Activated CD4-positive, alpha-beta T cell treated with anti-CD3 and anti-CD28 coated beads, Interleukin-2, amount 10 ng/mL, durations not matched to agents 7 days and 5 days (primary cell): ENCODE results near the gene DUSP5. TPM values are rescaled to one million over a fixed set of nuclear protein-coding genes. Genes with fewer than 3 reads are reported as not detected.
"Not testable (repeated sequence)": the region's sequence is repeated elsewhere in the genome, so short reads cannot be mapped to it uniquely, and the experiment has no call there.

ENCODE experiments used
- CTCF ChIA-PET: fragments of 350-600 bp; sonication (Branson Sonifier 250); formaldehyde crosslinking; loops from one replicate; lab custom pipeline; 2021; ENCODE audit warnings: antibody characterized with exemption; lab: Charles Lee
- POLR2A ChIA-PET: fragments of 350-600 bp; sonication (Branson Sonifier 250); formaldehyde crosslinking; loops from one replicate; lab custom pipeline; 2021; ENCODE audit warnings: antibody characterized with exemption; lab: Charles Lee
- DNase-seq: peaks from one replicate; pipeline ENCODE4 v3.0.0-alpha.2; 2020
- H3K27ac Mint-ChIP-seq: one replicate; pipeline ENCODE4 v1.8.0; 2021; ENCODE audit warnings: mild to moderate bottlenecking, moderate library complexity, mixed read lengths
- H3K27me3 Mint-ChIP-seq: one replicate; pipeline ENCODE4 v1.8.0; 2021; ENCODE audit warnings: mixed read lengths
- H3K36me3 Mint-ChIP-seq: one replicate; pipeline ENCODE4 v1.8.0; 2021; ENCODE audit warnings: low read depth, mixed read lengths
- H3K4me1 Mint-ChIP-seq: one replicate; pipeline ENCODE4 v1.8.0; 2021; ENCODE audit warnings: mixed read lengths
- H3K4me3 Mint-ChIP-seq: one replicate; pipeline ENCODE4 v1.8.0; 2021; ENCODE audit warnings: mild to moderate bottlenecking, moderate library complexity, mixed read lengths
- H3K9me3 Mint-ChIP-seq: one replicate; pipeline ENCODE4 v1.8.0; 2021; ENCODE audit warnings: mixed read lengths
- total RNA-seq, 2 experiments: library from RNA; stranded (reverse); gene quantifications; one replicate each; pipeline ENCODE4 v1.2.3, GENCODE V29; 2021

The DUSP5 gene
- total RNA-seq, 2 experiments from 2014 or later: 24.8 to 25.9 TPM

DNA sequence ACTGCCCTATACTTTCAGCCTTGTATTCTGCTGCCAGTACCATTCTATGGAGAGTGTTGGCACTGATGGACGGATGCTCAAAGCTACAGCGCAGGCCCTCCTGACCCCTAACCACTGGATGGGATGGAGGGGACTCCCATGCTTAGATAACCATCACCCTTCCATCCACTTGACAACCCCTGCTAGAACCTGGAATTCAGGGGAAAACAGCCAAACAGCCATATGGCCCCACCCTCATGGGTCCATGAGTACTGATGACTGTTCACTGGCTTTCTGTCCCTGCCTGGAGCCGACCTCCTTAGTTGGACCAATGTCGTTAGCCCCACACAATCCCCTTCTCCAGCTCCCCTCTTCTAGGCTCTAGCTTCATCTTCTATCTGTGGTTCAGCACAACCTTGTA is 16.2 kb downstream of the DUSP5 start:
- POLR2A ChIA-PET: no interaction called here
- H3K27ac Mint-ChIP-seq: no peak overlapping the region
- H3K9me3 Mint-ChIP-seq: no peaks in the 10 kb centered on the region
- H3K4me1 Mint-ChIP-seq: peaks cover 11% of the 10 kb centered on the region
- H3K36me3 Mint-ChIP-seq: peaks cover 51% of the 10 kb centered on the region
- CTCF ChIA-PET: interaction anchor here (0.9 to 3.1 kb wide), 5 partner anchors 9 to 33 kb away, joined by 3 to 11 read pairs (median 3); no protein-coding TSS in a partner anchor
- DNase-seq: no peak
- no peak overlapping the region for H3K4me3 Mint-ChIP-seq
- no peaks in the 10 kb centered on the region for H3K27me3 Mint-ChIP-seq

GRCh38 chr10:110514848-110515247 is 17.1 kb downstream of the DUSP5 start:
- Mint-ChIP-seq H3K27me3 (no peaks in the 10 kb centered on the region), H3K9me3 (no peaks in the 10 kb centered on the region), H3K27ac (no peak overlapping the region), H3K4me3 (no peak overlapping the region), H3K36me3 (peaks cover 42% of the 10 kb centered on the region), H3K4me1 (peaks cover 10% of the 10 kb centered on the region)
- no peak for DNase-seq
- ChIA-PET CTCF (interaction anchor here (0.6 to 3.1 kb wide), 5 partner anchors 8 to 67 kb away, joined by 3 to 11 read pairs (median 3); no protein-coding TSS in a partner anchor), POLR2A (no interaction called here)

GRCh38 chr10:110516815-110517492 is 19.2 kb downstream of the DUSP5 start:
- H3K27ac Mint-ChIP-seq: no peak overlapping the region
- H3K27me3 Mint-ChIP-seq: peaks cover 2% of the 10 kb centered on the region
- CTCF ChIA-PET: interaction anchor here (0.7 kb wide), 1 partner anchor 25 kb away, joined by 3 read pairs; no protein-coding TSS in a partner anchor
- H3K36me3 Mint-ChIP-seq: peaks cover 21% of the 10 kb centered on the region
- H3K4me3 Mint-ChIP-seq: no peak overlapping the region
- H3K9me3 Mint-ChIP-seq: no peaks in the 10 kb centered on the region
- no peak for DNase-seq
- POLR2A ChIA-PET: no interaction called here
- H3K4me1 Mint-ChIP-seq: peaks cover 8% of the 10 kb centered on the region

GRCh38 chr10:110522365-110522988 is 24.8 kb downstream of the DUSP5 start:
- ChIA-PET CTCF (interaction anchor here (0.7 to 1.7 kb wide), 4 partner anchors 9 to 24 kb away, joined by 3 to 5 read pairs (median 3); no protein-coding TSS in a partner anchor), POLR2A (no interaction called here)
- no peaks in the 10 kb centered on the region for H3K9me3 Mint-ChIP-seq
- H3K36me3 Mint-ChIP-seq: peaks cover 6% of the 10 kb centered on the region
- peak; percentile 37 for DNase-seq
- H3K4me1 Mint-ChIP-seq: peaks cover 24% of the 10 kb centered on the region
- peaks cover 5% of the 10 kb centered on the region for H3K27me3 Mint-ChIP-seq
- no peak overlapping the region for H3K27ac Mint-ChIP-seq
- no peak overlapping the region for H3K4me3 Mint-ChIP-seq

DNA sequence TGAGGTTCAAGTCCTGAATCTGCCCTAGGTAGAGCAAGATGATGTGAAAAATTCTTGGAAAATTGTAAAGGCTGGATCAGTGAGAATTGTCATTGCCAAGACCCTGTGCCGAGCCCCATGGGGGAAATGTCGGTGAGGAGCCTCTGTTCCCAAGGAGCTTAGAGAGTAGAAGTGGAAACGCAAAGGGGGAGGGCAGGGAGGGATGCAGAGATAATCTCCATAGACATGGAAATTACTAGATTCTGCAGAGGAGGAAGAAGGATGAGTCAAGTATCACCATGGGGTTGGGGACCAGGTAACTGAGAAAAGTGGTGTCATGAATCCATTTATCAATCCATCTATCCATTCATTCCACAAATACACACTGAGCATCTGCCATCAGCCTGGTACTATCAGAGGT is 26.0 kb downstream of the DUSP5 start:
- peaks cover 6% of the 10 kb centered on the region for H3K36me3 Mint-ChIP-seq
- ChIA-PET CTCF (interaction anchor here (1.1 to 1.7 kb wide), 2 partner anchors 9 to 10 kb away, joined by 3 to 5 read pairs; no protein-coding TSS in a partner anchor), POLR2A (no interaction called here)
- peaks cover 5% of the 10 kb centered on the region for H3K27me3 Mint-ChIP-seq
- peaks cover 36% of the 10 kb centered on the region for H3K4me1 Mint-ChIP-seq
- no peak overlapping the region for H3K4me3 Mint-ChIP-seq
- DNase-seq: no peak
- H3K9me3 Mint-ChIP-seq: no peaks in the 10 kb centered on the region
- no peak overlapping the region for H3K27ac Mint-ChIP-seq

- POLR2A ChIA-PET: no interaction called here
- CTCF ChIA-PET: interaction anchor here (1.1 kb wide), 1 partner anchor 9 kb away, joined by 3 read pairs; no protein-coding TSS in a partner anchor
- Mint-ChIP-seq H3K4me1 (peaks cover 41% of the 10 kb centered on the region), H3K9me3 (no peaks in the 10 kb centered on the region), H3K27ac (peak overlapping the region; percentile 27), H3K36me3 (peaks cover 6% of the 10 kb centered on the region), H3K27me3 (peaks cover 5% of the 10 kb centered on the region), H3K4me3 (no peak overlapping the region)
- no peak for DNase-seq
These were observed 26.6 kb downstream of the DUSP5 start for GRCh38 chr10:110524179-110524858.

DNA sequence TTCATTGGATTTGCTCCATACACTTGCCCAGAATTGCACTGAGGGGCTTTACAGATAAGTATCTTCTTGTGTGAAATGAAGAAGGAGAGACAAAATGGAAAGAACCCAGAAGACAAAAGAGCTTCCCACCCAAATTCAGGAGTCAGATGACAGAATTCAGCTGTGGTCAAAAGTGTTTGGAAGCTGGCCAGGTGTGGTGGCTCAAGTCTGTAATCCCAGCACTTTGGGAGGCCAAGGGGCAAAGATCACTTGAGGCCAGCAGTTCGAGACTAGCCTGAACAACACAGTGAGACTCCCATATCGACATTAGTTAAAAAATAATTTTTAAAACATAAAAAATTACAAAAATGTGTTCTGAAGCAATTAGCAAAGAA is 27.1 kb downstream of the DUSP5 start:
- peaks cover 47% of the 10 kb centered on the region for H3K4me1 Mint-ChIP-seq
- H3K27ac Mint-ChIP-seq: peak overlapping the region; percentile 15
- H3K4me3 Mint-ChIP-seq: no peak overlapping the region
- H3K36me3 Mint-ChIP-seq: peaks cover 6% of the 10 kb centered on the region
- H3K27me3 Mint-ChIP-seq: peaks cover 5% of the 10 kb centered on the region
- CTCF ChIA-PET: no interaction called here
- no peaks in the 10 kb centered on the region for H3K9me3 Mint-ChIP-seq
- POLR2A ChIA-PET: no interaction called here
- no peak for DNase-seq

GRCh38 chr10:110525349-110526260 is 27.9 kb downstream of the DUSP5 start:
- peaks cover 50% of the 10 kb centered on the region for H3K4me1 Mint-ChIP-seq
- H3K27me3 Mint-ChIP-seq: peaks cover 3% of the 10 kb centered on the region
- no peak overlapping the region for H3K4me3 Mint-ChIP-seq
- H3K36me3 Mint-ChIP-seq: peaks cover 6% of the 10 kb centered on the region
- ChIA-PET POLR2A (no interaction called here), CTCF (no interaction called here)
- DNase-seq: no peak
- H3K9me3 Mint-ChIP-seq: no peaks in the 10 kb centered on the region
- no peak overlapping the region for H3K27ac Mint-ChIP-seq

GRCh38 chr10:110527731-110528171 is 30.0 kb downstream of the DUSP5 start:
- POLR2A ChIA-PET: no interaction called here
- peaks cover 3% of the 10 kb centered on the region for H3K36me3 Mint-ChIP-seq
- H3K9me3 Mint-ChIP-seq: no peaks in the 10 kb centered on the region
- CTCF ChIA-PET: no interaction called here
- no peak overlapping the region for H3K27ac Mint-ChIP-seq
- no peak for DNase-seq
- peaks cover 3% of the 10 kb centered on the region for H3K27me3 Mint-ChIP-seq
- peaks cover 47% of the 10 kb centered on the region for H3K4me1 Mint-ChIP-seq
- H3K4me3 Mint-ChIP-seq: no peak overlapping the region

GRCh38 chr10:110528224-110528996 is 30.7 kb downstream of the DUSP5 start:
- peak overlapping the region; percentile 0 for H3K4me3 Mint-ChIP-seq
- peaks cover 3% of the 10 kb centered on the region for H3K36me3 Mint-ChIP-seq
- POLR2A ChIA-PET: no interaction called here
- H3K27ac Mint-ChIP-seq: peak overlapping the region; percentile 75
- CTCF ChIA-PET: interaction anchor here (1.0 kb wide), 1 partner anchor 16 kb away, joined by 3 read pairs; no protein-coding TSS in a partner anchor
- H3K27me3 Mint-ChIP-seq: peaks cover 6% of the 10 kb centered on the region
- no peaks in the 10 kb centered on the region for H3K9me3 Mint-ChIP-seq
- DNase-seq: no peak
- H3K4me1 Mint-ChIP-seq: peaks cover 47% of the 10 kb centered on the region

DNA sequence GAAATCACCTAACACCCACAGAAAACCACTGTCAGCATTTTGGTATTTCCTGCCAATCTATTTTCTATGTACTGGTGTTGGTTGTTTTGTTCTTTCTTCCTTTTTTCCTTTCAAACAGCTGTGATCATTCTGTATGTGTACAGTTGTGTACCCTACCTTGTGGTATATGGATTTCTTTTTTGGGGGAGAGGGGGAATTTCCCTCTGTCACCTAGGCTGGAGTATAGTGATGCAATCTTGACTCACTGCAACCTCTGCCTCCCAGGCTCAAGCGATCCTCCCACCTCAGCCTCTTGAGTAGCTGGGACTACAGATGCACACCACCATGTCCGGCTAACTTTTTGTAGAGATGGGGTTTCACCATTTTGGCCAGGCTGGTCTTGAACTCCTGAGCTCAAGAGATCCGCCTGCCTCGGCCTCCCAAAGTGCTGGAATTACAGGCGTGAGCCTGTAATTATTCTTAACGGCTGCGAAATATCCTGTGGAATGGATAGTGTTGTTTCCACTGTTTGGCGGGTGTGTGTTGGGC is 31.4 kb downstream of the DUSP5 start:
- H3K27me3 Mint-ChIP-seq, H3K4me3 Mint-ChIP-seq, POLR2A ChIA-PET, H3K9me3 Mint-ChIP-seq, H3K36me3 Mint-ChIP-seq: not testable (repeated sequence)
- Mint-ChIP-seq H3K27ac (peak overlapping the region; percentile 75), H3K4me1 (peaks cover 47% of the 10 kb centered on the region)
- CTCF ChIA-PET: interaction anchor here (1.0 to 1.2 kb wide), 2 partner anchors 17 to 23 kb away, joined by 3 read pairs; no protein-coding TSS in a partner anchor
- peak; percentile 24 for DNase-seq
